Mesothelial cell of epicardium (in vitro differentiated cells): Measurements from ENCODE around the gene CELF1. TPM values are rescaled to one million over a fixed set of nuclear protein-coding genes. Genes with fewer than 3 reads are reported as not detected.
"Not testable (repeated sequence)": the region's sequence is repeated elsewhere in the genome, so short reads cannot be mapped to it uniquely, and the experiment has no call there.

Experiments
- DNase-seq, 2 experiments: peaks; one replicate each; pipeline ENCODE4 v3.0.0; 2021; ENCODE audit warnings: low spot score in 2 of 2; ENCODE audit not compliant: unreplicated experiment in 2 of 2
- H3K27ac Mint-ChIP-seq: 2 replicates; pipeline ENCODE4 v1.8.0; 2021; ENCODE audit warnings: mixed read lengths
- H3K27me3 Mint-ChIP-seq: 2 replicates; pipeline ENCODE4 v1.8.0; 2021; ENCODE audit warnings: low read depth, mixed read lengths
- H3K36me3 Mint-ChIP-seq: 2 replicates; pipeline ENCODE4 v1.8.0; 2021; ENCODE audit warnings: mixed read lengths
- H3K4me1 Mint-ChIP-seq: 2 replicates; pipeline ENCODE4 v1.8.0; 2021; ENCODE audit warnings: mixed read lengths
- H3K4me3 Mint-ChIP-seq: 2 replicates; pipeline ENCODE4 v1.8.0; 2021; ENCODE audit warnings: mild to moderate bottlenecking, moderate library complexity, mixed read lengths
- H3K9me3 Mint-ChIP-seq: 2 replicates; pipeline ENCODE4 v1.8.0; 2021; ENCODE audit warnings: mixed read lengths
- total RNA-seq: library from RNA; stranded (reverse); gene quantifications from 3 replicates; pipeline ENCODE4 v1.2.1, GENCODE V29; 2021
- TF ChIP-seq, protein P1 (sequence below): fragments of 200-600 bp; sonication (generic); IDR thresholded peaks from one replicate; pipeline ENCODE4 v1.5.0; 2021; ENCODE audit warnings: antibody characterized with exemption; ENCODE audit not compliant: unreplicated experiment

Gene CELF1
- total RNA-seq, 1 donor from 2014 or later: 123 TPM

DNA sequence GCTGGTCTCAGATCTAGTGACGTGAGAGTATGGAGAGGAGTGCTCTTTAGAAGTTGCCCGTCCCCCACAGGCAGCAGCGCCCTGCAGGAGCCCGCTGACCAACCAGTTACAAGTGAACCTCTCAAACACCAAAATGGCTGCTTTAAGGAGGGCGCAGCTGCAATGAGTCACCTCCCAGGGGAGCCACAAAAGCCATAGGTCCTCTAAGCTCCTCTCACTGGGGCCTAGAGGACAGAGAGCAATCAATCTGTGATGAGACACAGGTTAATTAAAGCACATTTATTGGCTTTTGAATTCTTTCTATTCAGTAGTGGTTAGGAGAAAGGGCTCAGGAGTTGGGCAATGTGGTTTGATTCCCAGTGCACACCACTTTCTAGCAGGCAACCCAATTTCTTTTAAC, 88.4 kb downstream of the CELF1 start:
- no peak for DNase-seq
- Mint-ChIP-seq H3K27ac (no peak overlapping the region), H3K4me1 (no peaks in the 10 kb centered on the region), H3K36me3 (peaks cover 7% of the 10 kb centered on the region), H3K4me3 (no peak overlapping the region), H3K9me3 (no peaks in the 10 kb centered on the region), H3K27me3 (no peaks in the 10 kb centered on the region)
- TF ChIP-seq, protein P1, sequence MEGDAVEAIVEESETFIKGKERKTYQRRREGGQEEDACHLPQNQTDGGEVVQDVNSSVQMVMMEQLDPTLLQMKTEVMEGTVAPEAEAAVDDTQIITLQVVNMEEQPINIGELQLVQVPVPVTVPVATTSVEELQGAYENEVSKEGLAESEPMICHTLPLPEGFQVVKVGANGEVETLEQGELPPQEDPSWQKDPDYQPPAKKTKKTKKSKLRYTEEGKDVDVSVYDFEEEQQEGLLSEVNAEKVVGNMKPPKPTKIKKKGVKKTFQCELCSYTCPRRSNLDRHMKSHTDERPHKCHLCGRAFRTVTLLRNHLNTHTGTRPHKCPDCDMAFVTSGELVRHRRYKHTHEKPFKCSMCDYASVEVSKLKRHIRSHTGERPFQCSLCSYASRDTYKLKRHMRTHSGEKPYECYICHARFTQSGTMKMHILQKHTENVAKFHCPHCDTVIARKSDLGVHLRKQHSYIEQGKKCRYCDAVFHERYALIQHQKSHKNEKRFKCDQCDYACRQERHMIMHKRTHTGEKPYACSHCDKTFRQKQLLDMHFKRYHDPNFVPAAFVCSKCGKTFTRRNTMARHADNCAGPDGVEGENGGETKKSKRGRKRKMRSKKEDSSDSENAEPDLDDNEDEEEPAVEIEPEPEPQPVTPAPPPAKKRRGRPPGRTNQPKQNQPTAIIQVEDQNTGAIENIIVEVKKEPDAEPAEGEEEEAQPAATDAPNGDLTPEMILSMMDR: no peak

DNA sequence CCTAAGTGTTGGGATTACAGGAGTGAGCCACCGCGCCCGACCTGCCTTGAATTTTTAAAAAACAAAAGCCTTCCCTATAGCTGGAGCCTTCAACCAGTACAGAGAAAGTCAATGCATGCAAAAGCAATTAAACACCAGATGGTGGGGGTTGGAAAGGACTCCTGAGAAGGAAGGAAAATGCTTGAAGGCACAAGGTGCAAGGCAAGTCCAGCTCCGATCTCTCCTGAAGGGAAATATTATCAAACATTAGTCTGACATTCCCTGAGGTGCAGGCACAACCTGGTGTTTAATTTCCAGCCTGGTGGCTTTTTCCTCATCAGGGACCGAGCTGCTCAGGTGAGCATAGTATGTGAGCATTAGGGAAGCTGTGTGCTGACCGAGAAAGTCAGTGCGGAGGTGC, 91.1 kb downstream of the CELF1 start:
- TF ChIP-seq, protein P1: no peak
- Mint-ChIP-seq H3K36me3 (no peaks in the 10 kb centered on the region), H3K4me3 (no peak overlapping the region), H3K9me3 (no peaks in the 10 kb centered on the region), H3K4me1 (no peaks in the 10 kb centered on the region), H3K27me3 (no peaks in the 10 kb centered on the region), H3K27ac (no peak overlapping the region)
- no peak for DNase-seq

DNA sequence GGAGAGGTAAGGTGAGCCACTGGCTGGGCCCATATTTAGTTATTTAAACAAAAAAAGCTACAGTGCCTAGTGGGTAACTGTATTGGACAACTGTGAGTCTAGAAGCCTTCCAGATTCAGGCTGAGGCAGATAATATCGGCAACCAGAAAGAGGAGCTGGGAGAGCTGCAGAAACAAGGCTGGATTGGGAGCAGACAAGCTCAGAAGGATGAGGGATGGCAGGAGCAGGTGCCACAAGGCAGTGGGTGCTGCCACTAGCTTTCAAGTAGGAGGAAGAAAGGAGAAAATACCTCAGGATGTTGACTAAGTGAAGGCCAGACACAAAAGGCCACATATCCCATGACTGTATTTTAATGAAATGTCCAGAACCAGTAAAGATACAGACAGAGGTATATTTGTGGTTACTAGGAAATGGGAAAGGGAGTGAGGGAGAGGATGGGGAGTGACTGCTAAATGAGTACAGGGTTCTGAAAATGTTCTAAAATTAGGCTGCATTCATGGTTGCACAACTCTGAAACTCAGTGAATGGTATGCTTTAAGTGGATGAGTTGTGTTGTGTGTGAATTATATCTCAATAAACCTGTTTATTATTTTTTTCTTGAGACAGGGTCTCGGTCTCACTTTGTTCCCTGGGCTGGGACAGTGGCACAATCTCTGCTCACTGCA, 92.2 kb downstream of the CELF1 start:
- no peaks in the 10 kb centered on the region for H3K27me3 Mint-ChIP-seq
- DNase-seq: no peak
- TF ChIP-seq, protein P1: no peak
- H3K36me3 Mint-ChIP-seq: no peaks in the 10 kb centered on the region
- H3K27ac Mint-ChIP-seq: no peak overlapping the region
- H3K4me3 Mint-ChIP-seq: no peak overlapping the region
- no peaks in the 10 kb centered on the region for H3K4me1 Mint-ChIP-seq
- no peaks in the 10 kb centered on the region for H3K9me3 Mint-ChIP-seq

DNA sequence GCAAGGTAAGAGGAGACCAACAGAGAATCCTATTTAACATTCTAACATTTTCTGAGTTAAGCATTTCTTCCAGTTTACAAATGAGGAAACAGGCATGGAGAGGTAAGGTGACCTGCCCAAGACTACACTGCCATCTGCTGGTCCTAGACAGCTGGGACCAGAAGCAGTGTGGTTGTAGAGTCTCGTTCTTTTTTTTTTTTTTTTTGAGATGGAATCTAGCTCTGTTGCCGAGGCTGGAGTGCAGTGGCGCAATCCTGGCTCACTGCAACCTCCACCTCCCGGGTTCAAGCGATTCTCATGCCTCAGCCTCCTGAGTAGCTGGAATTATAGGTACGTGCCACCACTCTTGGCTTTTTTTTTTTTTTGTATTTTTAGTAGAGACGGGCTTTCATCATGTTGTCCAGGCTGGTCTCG, 98.7 kb downstream of the CELF1 start:
- H3K9me3 Mint-ChIP-seq: not testable (repeated sequence)
- peak in 1 of 2 experiments; percentile 61 for DNase-seq

DNA sequence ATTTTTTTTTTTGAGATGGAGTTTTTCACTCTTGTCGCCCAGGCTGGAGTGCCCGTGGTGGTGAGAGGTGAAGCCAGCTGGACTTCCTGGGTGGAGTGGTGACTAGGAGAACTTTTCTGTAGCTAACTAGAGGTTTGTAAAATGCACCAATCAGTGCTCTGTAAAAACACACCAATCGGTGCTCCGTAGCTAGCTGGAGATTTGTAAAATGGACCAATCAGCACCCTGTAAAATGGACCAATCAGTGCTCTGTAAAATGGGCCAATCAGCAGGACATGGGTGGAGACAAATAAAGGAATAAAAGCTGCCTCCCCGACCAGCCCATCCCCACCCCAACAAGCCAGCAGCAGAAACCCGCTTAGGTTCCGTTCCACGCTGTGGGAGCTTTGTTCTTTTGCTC, 99.6 kb downstream of the CELF1 start:
- Mint-ChIP-seq H3K36me3 (no peaks in the 10 kb centered on the region), H3K9me3 (no peaks in the 10 kb centered on the region), H3K4me1 (no peaks in the 10 kb centered on the region), H3K4me3 (no peak overlapping the region), H3K27ac (no peak overlapping the region), H3K27me3 (no peaks in the 10 kb centered on the region)
- TF ChIP-seq, protein P1: no peak
- DNase-seq: no peak

More for the DNA sequence above, 98.7 kb downstream of the CELF1 start:
- H3K27ac Mint-ChIP-seq: peak overlapping the region; percentile 45
- not testable (repeated sequence) for H3K4me1 Mint-ChIP-seq, H3K36me3 Mint-ChIP-seq, H3K27me3 Mint-ChIP-seq, H3K4me3 Mint-ChIP-seq
- TF ChIP-seq, protein P1: peak; percentile 32
